ENCODE measurements around the gene PCDHGA2. TPM values are rescaled to one million over a fixed set of nuclear protein-coding genes. Genes with fewer than 3 reads are reported as not detected.

PCDHGA2 gene
- total and polyA plus RNA-seq, 9 of the 15 experiments (the other 6 are each of a cell fraction or from before 2014, with no cell fraction given), result 0.07 to 0.27 (median 0.15) TPM; not detected in 2

GRCh38 chr5:141349917-141350619 is 11.5 kb downstream of the PCDHGA2 start, which contains the start of gene PCDHGB1:
TSS of gene PCDHGB1 (plus strand) at chr5:141350099. CDS start at chr5:141350261, 162 bp downstream.
- H3K9me1 ChIP-seq (ENCODE audit: control insufficient read depth, insufficient read depth, low read length), result no peaks in the 10 kb centered on the region
- no peaks in the 10 kb centered on the region for H3K36me3 ChIP-seq (ENCODE audit: control insufficient read depth, insufficient read depth, low read length)
- in situ Hi-C loops (cut with MboI) (no loop called here), intact Hi-C loops (cut with micrococcal nuclease) (no loop called here)
- ChIA-PET POLR2A (interaction anchor here (0.5 to 1.2 kb wide), 4 partner anchors 20 to 521 kb away, joined by 3 read pairs; no protein-coding TSS in a partner anchor), CTCF (ENCODE audit: low intra/inter-chr PET ratio) (interaction anchor here (0.6 to 1.5 kb wide), 7 partner anchors 12 to 1483 kb away, joined by 3 to 9 read pairs (median 4); partner anchors contain the start of gene PCDHGA2)
- H3K27ac ChIP-seq (ENCODE audit: extremely low read depth, low read depth, low read length), result no peak within 1 kb of the TSS
- H3K9ac ChIP-seq (ENCODE audit: insufficient read depth in 1 of 2, low read depth in 2 of 2, low read length in 2 of 2), result peak within 1 kb of the TSS in 1 of 2 experiments; percentile 83; a peak in 1 of 4 replicates
- peak within 1 kb of the TSS; percentile 77 for H3K4me2 ChIP-seq (ENCODE audit: insufficient read depth, low read length)
- no peaks in the 10 kb centered on the region for H4K20me1 ChIP-seq (replicated peaks; ENCODE audit: control insufficient read depth, insufficient read depth, low read length)
- FAIRE-seq (peak; percentile 86), DNase-seq (ENCODE audit: extremely low read depth in 1 of 4, low spot score in 3 of 4) (peak; percentile 44 to 75 (median 62)), ATAC-seq (peak; percentile 99)
- WGBS (ENCODE audit: insufficient coverage, low coverage, missing lambda C conversion rate), result 3% methylated on average over 29 of the region's 29 CpGs
- peak within 1 kb of the TSS; percentile 87 for H2AFZ ChIP-seq (ENCODE audit: low read depth, low read length)
- H3K4me1 ChIP-seq (replicated peaks in 1 of 2; ENCODE audit: control insufficient read depth in 2 of 2, insufficient read depth in 2 of 2, low read length in 2 of 2), result peaks cover 0 to 2% of the 10 kb centered on the region in 2 experiments; a peak in 2 of 5 replicates
- peaks cover 0 to 12% of the 10 kb centered on the region in 2 experiments; a peak in 3 of 5 replicates for H3K27me3 ChIP-seq (ENCODE audit: control insufficient read depth in 2 of 2, insufficient read depth in 2 of 2, low read length in 2 of 2)
- H3K4me3 ChIP-seq, result peak within 1 kb of the TSS; percentile 43
- no peaks in the 10 kb centered on the region for H3K9me3 ChIP-seq (replicated peaks; ENCODE audit: control insufficient read depth, insufficient read depth, low read depth, low read length)
- no peaks in the 10 kb centered on the region for H3K79me2 ChIP-seq (ENCODE audit: control insufficient read depth, insufficient read depth, low read length)
- TSS peak; percentile 42 for BruUV-seq (replicated peaks)
- TF ChIP-seq REST (IDR thresholded peaks at IDR 0.05; ENCODE audit: borderline replicate concordance) (peak; percentile 16; the same call in 1 of the 2 replicates), REST (CRISPR knock-in tag; IDR thresholded peaks at IDR 0.05; ENCODE audit: low read depth) (no peak), RAD21 (CRISPR knock-in tag; conservative IDR thresholded peaks at IDR 0.05 in 1 of 2, IDR thresholded peaks at IDR 0.05 in 1 of 2) (peak; percentile 59 to 62), ELF1 (tag; IDR thresholded peaks at IDR 0.05) (0 out of 2 replicates have a peak, but pooled peaks have one; percentile 40), DEAF1 (CRISPR knock-in tag; IDR thresholded peaks at IDR 0.05) (peak; percentile 35; the same call in 1 of the 2 replicates), ARID1B (IDR thresholded peaks at IDR 0.05) (no peak), RB1 (IDR thresholded peaks at IDR 0.05; ENCODE audit: low read depth) (0 out of 2 replicates have a peak, but pooled peaks have one; percentile 11), CTBP1 (IDR thresholded peaks at IDR 0.05; ENCODE audit: borderline replicate concordance) (0 out of 2 replicates have a peak, but pooled peaks have one; percentile 12)
